ENCODE data around the gene AMN.
"Not testable (repeated sequence)": the region's sequence is repeated elsewhere in the genome, so short reads cannot be mapped to it uniquely, and the experiment has no call there.

AMN gene

GRCh38 chr14:102891556-102891955 lies 30.9 kb upstream of the AMN start:
- Histone ChIP-seq H3K4me3 (ENCODE audit: severe bottlenecking) (no peak overlapping the region), H3K4me1 (ENCODE audit: insufficient read depth, poor library complexity, severe bottlenecking) (no peaks in the 10 kb centered on the region), H3K27ac (ENCODE audit: poor library complexity, severe bottlenecking) (no peak overlapping the region), H3K36me3 (ENCODE audit: low read depth) (peaks cover 55% of the 10 kb centered on the region), H3K27me3 (ENCODE audit: insufficient read depth, poor library complexity, severe bottlenecking) (no peaks in the 10 kb centered on the region), H3K9me3 (ENCODE audit: severe bottlenecking) (no peaks in the 10 kb centered on the region)
- no peak for ATAC-seq (ENCODE audit: low read depth)
- no peak for DNase-seq (ENCODE audit: low spot score)
- TF ChIP-seq CTCF (IDR thresholded peaks at IDR 0.05; ENCODE audit: poor library complexity, severe bottlenecking): no peak

GRCh38 chr14:102892651-102893050 lies 29.8 kb upstream of the AMN start:
- H3K36me3 ChIP-seq (ENCODE audit: low read depth): peaks cover 62% of the 10 kb centered on the region
- no peaks in the 10 kb centered on the region for H3K4me1 ChIP-seq (ENCODE audit: insufficient read depth, poor library complexity, severe bottlenecking)

GRCh38 chr14:102893452-102893851 lies 29.0 kb upstream of the AMN start:
- Histone ChIP-seq H3K4me1 (ENCODE audit: insufficient read depth, poor library complexity, severe bottlenecking) (no peaks in the 10 kb centered on the region), H3K27ac (ENCODE audit: poor library complexity, severe bottlenecking) (no peak overlapping the region), H3K9me3 (ENCODE audit: severe bottlenecking) (no peaks in the 10 kb centered on the region), H3K36me3 (ENCODE audit: low read depth) (peaks cover 68% of the 10 kb centered on the region), H3K27me3 (ENCODE audit: insufficient read depth, poor library complexity, severe bottlenecking) (no peaks in the 10 kb centered on the region), H3K4me3 (ENCODE audit: severe bottlenecking) (no peak overlapping the region)
- TF ChIP-seq CTCF (IDR thresholded peaks at IDR 0.05; ENCODE audit: poor library complexity, severe bottlenecking): no peak
- DNase-seq (ENCODE audit: low spot score) (no peak), ATAC-seq (ENCODE audit: low read depth) (no peak)

More at GRCh38 chr14:102892651-102893050, 29.8 kb upstream of the AMN start:
- no peak for DNase-seq (ENCODE audit: low spot score)
- Histone ChIP-seq H3K27me3 (ENCODE audit: insufficient read depth, poor library complexity, severe bottlenecking) (no peaks in the 10 kb centered on the region), H3K4me3 (ENCODE audit: severe bottlenecking) (no peak overlapping the region), H3K27ac (ENCODE audit: poor library complexity, severe bottlenecking) (no peak overlapping the region), H3K9me3 (ENCODE audit: severe bottlenecking) (no peaks in the 10 kb centered on the region)
- no peak for TF ChIP-seq CTCF (IDR thresholded peaks at IDR 0.05; ENCODE audit: poor library complexity, severe bottlenecking)
- no peak for ATAC-seq (ENCODE audit: low read depth)

GRCh38 chr14:102896735-102897134 lies 25.7 kb upstream of the AMN start:
- H3K4me1 ChIP-seq (ENCODE audit: insufficient read depth, poor library complexity, severe bottlenecking); DNase-seq (ENCODE audit: low spot score); ATAC-seq (ENCODE audit: low read depth); H3K27me3 ChIP-seq (ENCODE audit: insufficient read depth, poor library complexity, severe bottlenecking); H3K27ac ChIP-seq (ENCODE audit: poor library complexity, severe bottlenecking); H3K4me3 ChIP-seq (ENCODE audit: severe bottlenecking); H3K9me3 ChIP-seq (ENCODE audit: severe bottlenecking): not testable (repeated sequence)
- H3K36me3 ChIP-seq (ENCODE audit: low read depth): peaks cover 49% of the 10 kb centered on the region

GRCh38 chr14:102897299-102898027 lies 25.0 kb upstream of the AMN start:
- no peak for DNase-seq (ENCODE audit: low spot score)
- no peak for ATAC-seq (ENCODE audit: low read depth)
- H3K9me3 ChIP-seq (ENCODE audit: severe bottlenecking): no peaks in the 10 kb centered on the region
- no peaks in the 10 kb centered on the region for H3K27me3 ChIP-seq (ENCODE audit: insufficient read depth, poor library complexity, severe bottlenecking)
- H3K27ac ChIP-seq (ENCODE audit: poor library complexity, severe bottlenecking): no peak overlapping the region
- H3K36me3 ChIP-seq (ENCODE audit: low read depth): peaks cover 45% of the 10 kb centered on the region
- no peak overlapping the region for H3K4me3 ChIP-seq (ENCODE audit: severe bottlenecking)
- H3K4me1 ChIP-seq (ENCODE audit: insufficient read depth, poor library complexity, severe bottlenecking): no peaks in the 10 kb centered on the region
- TF ChIP-seq CTCF (IDR thresholded peaks at IDR 0.05; ENCODE audit: poor library complexity, severe bottlenecking): no peak

Measured in RWPE2 (cell line).